HFFc6 (cell line): ENCODE data around the gene HGFAC. TPM values are rescaled to one million over a fixed set of nuclear protein-coding genes. Genes with fewer than 3 reads are reported as not detected.
A peak's percentile ranks its signal among the peaks of the same experiment; 100 is the strongest.

Experiments used
- DNase-seq: peaks from one replicate; pipeline ENCODE4 v3.0.0-alpha.2; 2018
- H3K27ac Mint-ChIP-seq: 2 replicates; pipeline ENCODE4 v1.8.0; 2020; ENCODE audit warnings: mild to moderate bottlenecking, mixed read lengths
- H3K27me3 Mint-ChIP-seq: 2 replicates; pipeline ENCODE4 v1.8.0; 2021; ENCODE audit warnings: mild to moderate bottlenecking, moderate library complexity, mixed read lengths; ENCODE audit not compliant: insufficient read depth
- H3K36me3 Mint-ChIP-seq: 2 replicates; pipeline ENCODE4 v1.8.0; 2021; ENCODE audit warnings: low read depth, mixed read lengths
- H3K4me1 Mint-ChIP-seq: 2 replicates; pipeline ENCODE4 v1.8.0; 2020; ENCODE audit warnings: low read depth, mixed read lengths
- H3K4me3 Mint-ChIP-seq: 2 replicates; pipeline ENCODE4 v1.8.0; 2020; ENCODE audit warnings: mild to moderate bottlenecking, moderate library complexity, mixed read lengths
- H3K9me3 Mint-ChIP-seq: 2 replicates; pipeline ENCODE4 v1.8.0; 2020; ENCODE audit warnings: mild to moderate bottlenecking, mixed read lengths
- total RNA-seq, 6 experiments: library from RNA; stranded (reverse); fragmentation: NEBNext Ultra II Directional; extraction: Animal tissue kit (Norgen Biotek cat#: 25700); gene quantifications; 2 replicates in 1 of 6; 3 replicates in 5 of 6; pipeline ENCODE4 v1.2.3, GENCODE V29; 2021
- TF ChIP-seq, protein P1 (sequence below): fragments of 200-600 bp; sonication (generic); IDR thresholded peaks from 2 replicates; pipeline ENCODE4 v1.5.0; 2021; ENCODE audit warnings: antibody characterized with exemption, mild to moderate bottlenecking

Gene HGFAC
- total RNA-seq, 6 experiments from 2014 or later = 0.07 TPM; not detected in 5

DNA sequence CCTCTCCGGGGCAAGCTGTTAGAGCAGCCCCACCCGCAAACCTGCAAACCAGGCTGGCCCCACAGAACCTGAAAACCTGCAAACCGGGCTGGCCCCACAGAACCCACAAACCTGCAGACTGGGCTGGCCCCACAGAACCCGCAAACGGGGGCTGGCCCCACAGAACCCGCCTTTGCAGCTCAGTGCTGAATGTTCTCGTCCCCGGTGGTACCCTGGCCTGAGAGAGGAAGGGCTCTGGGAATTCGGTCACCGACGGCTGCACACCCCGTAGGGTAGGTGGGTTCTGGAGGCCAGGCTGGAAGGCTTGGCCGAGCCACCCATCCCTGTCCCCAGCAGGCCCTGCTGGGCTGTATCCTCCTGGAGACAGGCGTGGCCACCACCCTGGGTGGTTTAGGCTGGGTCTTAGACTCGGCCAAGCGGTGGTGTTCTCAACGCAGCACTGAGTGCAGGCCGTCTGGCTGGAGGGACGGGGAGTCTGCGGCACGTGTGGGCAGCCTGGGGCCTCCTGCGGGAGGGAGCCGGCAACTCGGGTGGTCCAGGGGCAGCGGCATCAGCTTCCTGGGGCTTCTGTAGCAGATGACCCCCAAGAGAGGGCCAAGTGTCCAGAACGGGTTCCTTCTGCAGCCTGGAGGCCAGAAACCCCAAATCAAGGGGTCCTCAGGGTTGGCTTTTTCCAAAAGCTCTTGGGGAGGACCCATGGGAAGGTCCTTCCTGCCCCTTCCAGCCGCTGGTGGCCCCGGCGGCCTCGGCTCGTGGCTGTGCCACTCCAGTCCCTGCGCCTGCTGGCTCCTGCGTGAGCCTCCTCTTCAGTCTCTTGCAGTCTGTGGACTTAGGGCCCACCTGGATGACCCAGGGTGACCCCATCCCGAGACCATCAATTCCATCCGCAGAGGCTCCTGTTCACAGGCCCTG is 36.9 kb downstream of the HGFAC start:
- H3K4me1 Mint-ChIP-seq = peaks cover 6% of the 10 kb centered on the region
- no peaks in the 10 kb centered on the region for H3K9me3 Mint-ChIP-seq
- no peak overlapping the region for H3K4me3 Mint-ChIP-seq
- no peak overlapping the region for H3K27ac Mint-ChIP-seq
- DNase-seq = no peak
- H3K27me3 Mint-ChIP-seq = peaks cover 15% of the 10 kb centered on the region
- no peaks in the 10 kb centered on the region for H3K36me3 Mint-ChIP-seq
- TF ChIP-seq, protein P1, sequence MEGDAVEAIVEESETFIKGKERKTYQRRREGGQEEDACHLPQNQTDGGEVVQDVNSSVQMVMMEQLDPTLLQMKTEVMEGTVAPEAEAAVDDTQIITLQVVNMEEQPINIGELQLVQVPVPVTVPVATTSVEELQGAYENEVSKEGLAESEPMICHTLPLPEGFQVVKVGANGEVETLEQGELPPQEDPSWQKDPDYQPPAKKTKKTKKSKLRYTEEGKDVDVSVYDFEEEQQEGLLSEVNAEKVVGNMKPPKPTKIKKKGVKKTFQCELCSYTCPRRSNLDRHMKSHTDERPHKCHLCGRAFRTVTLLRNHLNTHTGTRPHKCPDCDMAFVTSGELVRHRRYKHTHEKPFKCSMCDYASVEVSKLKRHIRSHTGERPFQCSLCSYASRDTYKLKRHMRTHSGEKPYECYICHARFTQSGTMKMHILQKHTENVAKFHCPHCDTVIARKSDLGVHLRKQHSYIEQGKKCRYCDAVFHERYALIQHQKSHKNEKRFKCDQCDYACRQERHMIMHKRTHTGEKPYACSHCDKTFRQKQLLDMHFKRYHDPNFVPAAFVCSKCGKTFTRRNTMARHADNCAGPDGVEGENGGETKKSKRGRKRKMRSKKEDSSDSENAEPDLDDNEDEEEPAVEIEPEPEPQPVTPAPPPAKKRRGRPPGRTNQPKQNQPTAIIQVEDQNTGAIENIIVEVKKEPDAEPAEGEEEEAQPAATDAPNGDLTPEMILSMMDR = no peak

DNA sequence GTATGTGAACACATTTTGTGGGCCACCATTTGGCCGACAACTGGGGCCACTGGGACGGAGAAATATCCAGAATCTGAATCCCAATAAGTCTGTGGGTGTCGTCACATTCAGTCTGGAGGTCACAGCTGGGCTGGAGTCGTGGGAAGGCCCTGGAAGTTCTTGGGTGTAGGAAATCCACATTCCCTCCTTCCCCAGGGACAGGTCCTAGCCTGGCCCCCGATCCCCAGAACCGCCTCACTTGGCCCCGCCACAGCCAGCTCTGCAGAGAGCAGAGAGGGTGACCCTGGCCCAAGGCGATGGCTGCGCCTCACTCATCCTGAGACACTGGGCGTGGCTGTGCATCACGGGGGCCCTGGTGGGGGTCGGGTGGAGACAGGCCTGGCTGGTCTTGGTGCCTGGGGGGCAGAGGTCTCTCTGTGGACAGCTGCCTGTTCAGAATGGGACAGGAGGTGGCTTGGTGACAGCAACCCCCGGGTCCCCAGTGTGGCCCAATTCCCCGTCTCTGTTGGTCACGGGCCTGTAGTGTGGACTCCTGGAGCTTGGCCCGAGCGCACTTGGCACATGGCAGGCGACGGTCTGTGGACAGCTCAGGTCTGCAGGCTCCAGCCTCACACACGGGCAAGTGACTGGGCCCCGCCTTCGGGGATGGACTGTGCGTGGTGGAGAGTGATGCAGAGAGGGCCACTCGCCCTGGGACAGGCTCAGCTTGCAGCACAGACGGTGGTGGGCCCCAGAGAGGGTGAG is 37.8 kb downstream of the HGFAC start:
- H3K9me3 Mint-ChIP-seq = no peaks in the 10 kb centered on the region
- peaks cover 6% of the 10 kb centered on the region for H3K4me1 Mint-ChIP-seq
- TF ChIP-seq, protein P1 = no peak
- H3K27me3 Mint-ChIP-seq = peaks cover 11% of the 10 kb centered on the region
- no peak overlapping the region for H3K27ac Mint-ChIP-seq
- H3K36me3 Mint-ChIP-seq = no peaks in the 10 kb centered on the region
- H3K4me3 Mint-ChIP-seq = no peak overlapping the region
- DNase-seq = no peak

DNA sequence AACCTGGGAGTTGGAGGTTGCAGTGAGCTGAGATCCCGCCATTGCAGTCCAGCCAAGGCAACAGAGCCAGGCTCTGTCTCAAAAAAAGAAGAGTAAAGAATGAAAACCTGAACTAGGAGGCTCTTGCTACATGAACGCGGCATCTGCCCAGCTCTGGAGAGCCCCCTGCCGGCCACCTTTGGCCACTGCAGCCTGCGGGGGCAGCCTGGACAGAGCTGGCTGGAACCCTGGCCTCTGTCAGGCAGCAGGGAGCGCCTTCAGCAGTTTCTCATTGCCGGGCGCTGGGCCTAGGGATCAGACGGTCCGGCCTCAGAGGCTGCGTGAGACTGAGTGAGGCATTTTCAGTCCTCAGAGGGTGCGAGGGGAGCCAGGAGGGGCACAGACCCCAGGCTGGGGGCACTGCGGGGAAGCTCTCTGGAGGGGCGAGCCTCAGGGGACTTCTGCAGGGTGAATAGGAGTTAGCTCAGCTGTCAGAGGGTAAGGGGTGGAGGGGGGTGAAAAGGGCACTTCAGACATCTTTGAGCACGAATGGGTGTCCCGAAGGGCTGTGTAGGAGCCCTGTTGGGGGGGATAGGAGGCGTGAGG is 38.9 kb downstream of the HGFAC start:
- peak; percentile 64 for DNase-seq
- H3K27me3 Mint-ChIP-seq = peaks cover 12% of the 10 kb centered on the region
- peaks cover 6% of the 10 kb centered on the region for H3K4me1 Mint-ChIP-seq
- H3K9me3 Mint-ChIP-seq = no peaks in the 10 kb centered on the region
- H3K4me3 Mint-ChIP-seq = no peak overlapping the region
- no peaks in the 10 kb centered on the region for H3K36me3 Mint-ChIP-seq
- no peak overlapping the region for H3K27ac Mint-ChIP-seq
- TF ChIP-seq, protein P1 = peak; percentile 100

GRCh38 chr4:3481113-3481531 is 39.4 kb downstream of the HGFAC start:
- no peak for DNase-seq
- peaks cover 6% of the 10 kb centered on the region for H3K4me1 Mint-ChIP-seq
- no peaks in the 10 kb centered on the region for H3K36me3 Mint-ChIP-seq
- no peak overlapping the region for H3K4me3 Mint-ChIP-seq
- no peak overlapping the region for H3K27ac Mint-ChIP-seq
- H3K27me3 Mint-ChIP-seq = peaks cover 12% of the 10 kb centered on the region
- TF ChIP-seq, protein P1 = no peak
- H3K9me3 Mint-ChIP-seq = no peaks in the 10 kb centered on the region

- Mint-ChIP-seq H3K4me1 (peaks cover 6% of the 10 kb centered on the region), H3K27me3 (peaks cover 11% of the 10 kb centered on the region), H3K9me3 (no peaks in the 10 kb centered on the region), H3K4me3 (no peak overlapping the region), H3K36me3 (no peaks in the 10 kb centered on the region), H3K27ac (no peak overlapping the region)
- TF ChIP-seq, protein P1 = no peak
- no peak for DNase-seq
These were observed 40.1 kb downstream of the HGFAC start for GRCh38 chr4:3481783-3482393.
